OCI-LY1 (cell line): ENCODE results near the gene ZSCAN5A.

Experiments
- EZH2 ChIP-seq: fragments of 200-600 bp; sonication (generic), shearing (Covaris generic); IDR thresholded peaks from 2 replicates; pipeline ENCODE4 v1.8.0; 2017; ENCODE audit warnings: borderline replicate concordance, mixed run types, mild to moderate bottlenecking, antibody characterized with exemption, low read length, moderate library complexity, mixed read lengths
- TF ChIP-seq, protein P1 (sequence below): fragments of 200-600 bp; sonication (generic), shearing (Covaris generic); IDR thresholded peaks from 2 replicates; pipeline ENCODE4 v1.5.1; 2017; ENCODE audit warnings: mild to moderate bottlenecking, antibody characterized with exemption, low read length, moderate library complexity, mixed read lengths

DNA sequence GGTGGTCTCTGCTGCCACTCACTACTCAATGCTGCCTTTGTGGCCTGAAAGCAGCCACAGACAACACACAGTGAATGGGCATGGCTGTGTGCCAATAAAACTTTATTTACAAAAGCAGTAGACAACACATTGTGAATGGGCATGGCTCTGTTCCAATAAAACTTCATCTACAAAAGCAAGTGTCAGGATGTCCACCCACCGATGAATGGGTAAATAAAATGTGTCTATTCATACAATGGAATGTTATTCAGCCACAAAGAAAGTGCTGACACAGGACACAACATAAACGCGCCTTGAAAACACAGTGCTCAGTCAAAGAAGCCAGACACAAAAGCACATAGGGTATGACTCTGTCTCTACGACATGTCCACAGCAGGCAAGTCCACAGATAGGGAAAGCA is 20.1 kb downstream of the ZSCAN5A start:
- TF ChIP-seq, protein P1, sequence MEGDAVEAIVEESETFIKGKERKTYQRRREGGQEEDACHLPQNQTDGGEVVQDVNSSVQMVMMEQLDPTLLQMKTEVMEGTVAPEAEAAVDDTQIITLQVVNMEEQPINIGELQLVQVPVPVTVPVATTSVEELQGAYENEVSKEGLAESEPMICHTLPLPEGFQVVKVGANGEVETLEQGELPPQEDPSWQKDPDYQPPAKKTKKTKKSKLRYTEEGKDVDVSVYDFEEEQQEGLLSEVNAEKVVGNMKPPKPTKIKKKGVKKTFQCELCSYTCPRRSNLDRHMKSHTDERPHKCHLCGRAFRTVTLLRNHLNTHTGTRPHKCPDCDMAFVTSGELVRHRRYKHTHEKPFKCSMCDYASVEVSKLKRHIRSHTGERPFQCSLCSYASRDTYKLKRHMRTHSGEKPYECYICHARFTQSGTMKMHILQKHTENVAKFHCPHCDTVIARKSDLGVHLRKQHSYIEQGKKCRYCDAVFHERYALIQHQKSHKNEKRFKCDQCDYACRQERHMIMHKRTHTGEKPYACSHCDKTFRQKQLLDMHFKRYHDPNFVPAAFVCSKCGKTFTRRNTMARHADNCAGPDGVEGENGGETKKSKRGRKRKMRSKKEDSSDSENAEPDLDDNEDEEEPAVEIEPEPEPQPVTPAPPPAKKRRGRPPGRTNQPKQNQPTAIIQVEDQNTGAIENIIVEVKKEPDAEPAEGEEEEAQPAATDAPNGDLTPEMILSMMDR, result no peak
- no peak for TF ChIP-seq EZH2
